Left cardiac atrium (tissue), 4 donors: Measurements from ENCODE around the gene SAE1. TPM values are rescaled to one million over a fixed set of nuclear protein-coding genes. Genes with fewer than 3 reads are reported as not detected.
"Not testable (repeated sequence)": the region's sequence is repeated elsewhere in the genome, so short reads cannot be mapped to it uniquely, and the experiment has no call there.

Experiments used
- ATAC-seq, 2 donors: fragments of 200-7000 bp; cut with Tn5 transposase; one replicate each; pipeline ENCODE4 v1.9.1; 2020; ENCODE audit warnings: mild to moderate bottlenecking in 2 of 2, moderate library complexity in 2 of 2
- DNase-seq: peaks from one replicate; pipeline ENCODE4 v3.0.0-alpha.2; 2020
- intact Hi-C, 2 donors: fragments of 100-400 bp; cut with DNase I; formaldehyde crosslinking; loops; one replicate each; pipeline versions ENCODE4 v1.14.1 to v1.15.1; 2022 to 2023
- microRNA-seq, 2 donors: library from miRNA; unstranded; fragments of <30 nt; microRNA quantifications; one replicate each; pipeline ENCODE4 v1.2.0, GENCODE V29; 2020
- total RNA-seq, 2 donors: library from RNA; stranded (reverse); fragmentation: NEBNext Ultra II Directional; extraction: Animal tissue kit (Norgen Biotek cat#: 25700); gene quantifications; one replicate each; pipeline ENCODE4 v1.2.1, GENCODE V29; 2021
- donor health status: DM: no; HTN: yes; CAD: no.
- donor health status: DM: no; HTN: yes; CAD: no; lungs with severe emphysema.
- donor health status: DM: yes; HTN: yes; CAD: no.
- donor health status: Dilated cardiomyopathy.

Gene SAE1
- total RNA-seq, 2 donors from 2014 or later, result 50.1 to 54.7 TPM

DNA sequence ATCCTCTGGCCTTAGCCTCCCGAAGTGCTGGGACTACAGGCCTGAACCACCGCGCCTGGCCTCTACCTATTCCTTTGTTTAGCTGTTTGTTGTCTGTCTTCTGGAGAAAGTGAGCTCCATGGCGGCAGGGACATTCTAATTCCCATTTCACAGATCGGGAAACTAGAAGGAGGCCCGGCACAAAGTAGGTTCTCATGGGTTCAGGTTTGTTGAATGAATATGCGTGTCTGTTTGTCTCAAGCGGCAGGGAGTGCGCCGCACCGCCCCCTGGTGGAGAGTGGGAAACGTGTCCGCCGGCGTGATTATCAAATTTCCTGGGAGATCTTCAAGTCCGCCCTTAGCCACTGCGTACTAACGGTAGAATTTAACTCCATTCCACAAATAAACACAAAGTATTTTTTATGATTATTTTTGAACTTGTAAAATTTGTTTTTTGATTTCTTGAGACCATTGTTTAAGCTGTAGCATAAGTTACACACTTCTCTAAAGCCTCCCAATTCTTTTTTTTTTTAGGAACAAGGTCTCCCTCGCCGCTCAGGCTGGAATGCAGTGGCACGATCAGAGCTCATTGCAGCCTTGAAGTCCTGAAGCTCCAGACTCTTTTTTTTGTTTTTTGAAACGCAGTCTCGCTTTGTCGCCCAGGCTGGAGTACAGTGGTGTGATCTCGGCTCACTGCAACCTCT is 116.8 kb downstream of the SAE1 start:
- DNase-seq (peak; percentile 83), ATAC-seq (no peak)
- intact Hi-C loops, result no loop called here

DNA sequence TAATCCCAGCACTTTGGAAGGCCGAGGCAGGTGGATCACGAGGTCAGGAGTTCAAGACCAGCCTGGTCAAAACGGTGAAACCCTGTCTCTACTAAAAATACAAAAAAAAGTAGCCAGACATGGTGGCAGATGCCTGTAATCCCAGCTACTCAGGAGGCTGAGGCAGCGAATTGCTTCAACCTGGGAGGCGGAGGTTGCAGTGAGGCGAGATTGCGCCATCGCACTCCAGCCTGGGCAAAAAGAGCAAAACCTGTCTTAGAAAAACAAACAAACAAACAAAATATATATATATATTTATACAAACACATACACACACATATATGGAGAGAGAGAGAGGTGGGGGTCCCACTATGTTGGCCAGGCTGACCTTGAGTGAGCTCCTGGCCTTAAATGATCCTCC is 122.4 kb downstream of the SAE1 start:
- intact Hi-C loops, DNase-seq: not testable (repeated sequence)

DNA sequence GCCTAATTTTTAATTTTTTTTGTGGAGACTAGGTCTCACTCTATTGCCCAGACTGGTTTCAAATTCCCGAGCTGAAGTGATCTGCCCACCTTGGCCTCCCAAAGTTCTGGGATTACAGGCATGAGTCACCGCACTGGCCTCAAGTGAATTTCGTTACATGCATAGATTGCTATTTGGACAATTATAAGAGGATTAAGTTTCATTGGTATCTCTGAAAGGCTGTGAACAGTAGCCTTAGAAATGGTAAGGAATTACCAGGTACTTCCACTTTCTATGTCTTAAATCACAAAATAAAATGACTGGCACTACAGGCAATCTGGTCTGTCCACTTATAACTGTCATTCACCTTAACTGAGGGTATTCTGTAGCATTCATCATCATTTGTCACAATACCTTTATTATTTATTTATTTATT is 122.8 kb downstream of the SAE1 start:
- ATAC-seq (no peak), DNase-seq (no peak)
- intact Hi-C loops, result no loop called here

More for the DNA sequence above, 122.4 kb downstream of the SAE1 start:
- ATAC-seq, result not testable (repeated sequence)

GRCh38 chr19:47253970-47254369 is 123.3 kb downstream of the SAE1 start:
- intact Hi-C loops, result no loop called here
- DNase-seq (no peak), ATAC-seq (no peak)

- intact Hi-C loops, result no loop called here
- DNase-seq (peak; percentile 97), ATAC-seq (peak; percentile 71 to 74)
These were observed 125.5 kb downstream of the SAE1 start, which contains the start of gene CCDC9 for GRCh38 chr19:47255879-47256692. CCDC9 (plus strand) TSS chr19:47256525; CDS start chr19:47258401, 1,876 bp downstream.

GRCh38 chr19:47256693-47257410 is 126.2 kb downstream of the SAE1 start:
- DNase-seq (peak; percentile 100), ATAC-seq (peak; percentile 85 to 89)
- intact Hi-C loops, result no loop called here

GRCh38 chr19:47257411-47258169 is 127.0 kb downstream of the SAE1 start:
- intact Hi-C loops, result no loop called here
- peak; percentile 52 for DNase-seq
- peak in 1 of 2 donors; percentile 0 for ATAC-seq

- DNase-seq (no peak), ATAC-seq (no peak)
- intact Hi-C loops, result no loop called here
These were observed 127.8 kb downstream of the SAE1 start for GRCh38 chr19:47258434-47258833.

- intact Hi-C loops, result no loop called here
- no peak for ATAC-seq
- DNase-seq, result no peak
These were observed 128.4 kb downstream of the SAE1 start for GRCh38 chr19:47258895-47259555.

Small RNAs within 50 kb of the gene (microRNA-seq; reads per million reads assigned to microRNA genes)
- gene MIR3190 (0 reads per million in 2 donors), gene MIR3191 (0 reads per million in 2 donors)

Other genes with a start within 250 kb of the SAE1 start
- 1 to 10 TPM in 1 of 2 donors, under 1 TPM in 1; 0.44 to 1.2 TPM for gene NPAS1, start 111.0 kb upstream of the SAE1 start, total RNA-seq
- gene TMEM160, start 82.2 kb upstream of the SAE1 start, total RNA-seq, result 10 to 100 TPM; 30.6 to 35.8 TPM
- gene ZC3H4, start 17.1 kb upstream of the SAE1 start, total RNA-seq, result 10 to 100 TPM; 24.2 to 26.3 TPM
- 1 to 10 TPM; 2.9 to 4.1 TPM for gene BBC3, start 100.4 kb downstream of the SAE1 start, total RNA-seq
- 10 to 100 TPM; 21.4 to 28.7 TPM for gene CCDC9, start 125.7 kb downstream of the SAE1 start, total RNA-seq
- gene INAFM1, start 144.1 kb downstream of the SAE1 start, total RNA-seq, result 10 to 100 TPM; 16.1 to 17.1 TPM
- 10 to 100 TPM; 13.4 to 15.6 TPM for gene C5AR1, start 179.0 kb downstream of the SAE1 start, total RNA-seq
- gene C5AR2, start 201.3 kb downstream of the SAE1 start, total RNA-seq, result 1 to 10 TPM in 1 of 2 donors, under 1 TPM in 1; 0.81 to 2.4 TPM
- gene DHX34, start 218.5 kb downstream of the SAE1 start, total RNA-seq, result 1 to 10 TPM; 5.9 to 6.8 TPM